ENCODE results near the gene ARHGAP19. TPM values are rescaled to one million over a fixed set of nuclear protein-coding genes. Genes with fewer than 3 reads are reported as not detected.

The ARHGAP19 gene
- total RNA-seq, 1 donor from 2014 or later = 9.8 TPM

- Mint-ChIP-seq H3K27me3 (ENCODE audit: unreplicated experiment) (peaks cover 7% of the 10 kb centered on the region), H3K36me3 (ENCODE audit: unreplicated experiment) (no peaks in the 10 kb centered on the region), H3K4me3 (ENCODE audit: unreplicated experiment) (peak overlapping the region; percentile 8), H3K27ac (ENCODE audit: unreplicated experiment) (no peak overlapping the region), H3K9me3 (ENCODE audit: unreplicated experiment) (peaks cover 10% of the 10 kb centered on the region), H3K4me1 (ENCODE audit: low read depth, unreplicated experiment) (peaks cover 34% of the 10 kb centered on the region)
- DNase-seq = no peak
- no peak for TF ChIP-seq CTCF (IDR thresholded peaks at IDR 0.05; ENCODE audit: partially characterized antibody, unreplicated experiment)
These were observed 44.0 kb upstream of the ARHGAP19 start for GRCh38 chr10:97336446-97336845.

GRCh38 chr10:97336006-97336405 is 43.6 kb upstream of the ARHGAP19 start:
- Mint-ChIP-seq H3K9me3 (ENCODE audit: unreplicated experiment) (peaks cover 10% of the 10 kb centered on the region), H3K4me3 (ENCODE audit: unreplicated experiment) (peak overlapping the region; percentile 42), H3K27me3 (ENCODE audit: unreplicated experiment) (peaks cover 7% of the 10 kb centered on the region), H3K36me3 (ENCODE audit: unreplicated experiment) (no peaks in the 10 kb centered on the region), H3K4me1 (ENCODE audit: low read depth, unreplicated experiment) (peaks cover 34% of the 10 kb centered on the region), H3K27ac (ENCODE audit: unreplicated experiment) (no peak overlapping the region)
- DNase-seq = no peak
- no peak for TF ChIP-seq CTCF (IDR thresholded peaks at IDR 0.05; ENCODE audit: partially characterized antibody, unreplicated experiment)

DNA sequence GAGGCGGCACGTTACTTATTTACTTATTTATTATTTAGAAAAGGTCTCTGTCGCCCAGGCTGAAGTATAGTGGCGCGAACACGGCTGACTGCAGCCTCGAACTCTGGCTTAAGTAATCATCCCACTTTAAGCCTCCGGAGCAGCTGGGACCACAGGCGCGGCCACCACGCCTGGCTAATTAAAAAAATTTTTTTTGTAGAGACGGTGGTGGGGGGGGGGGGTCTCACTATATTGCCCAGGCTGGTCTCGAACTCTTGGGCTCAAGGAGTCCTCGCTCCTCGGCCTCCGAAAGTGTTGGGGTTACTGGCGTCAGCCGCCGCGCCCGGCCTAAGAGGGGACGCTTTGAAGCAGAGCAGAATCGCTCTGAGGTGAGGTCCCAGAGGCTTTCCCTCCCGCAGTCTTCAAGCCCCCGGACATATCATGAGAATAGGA is 42.8 kb upstream of the ARHGAP19 start:
- Mint-ChIP-seq H3K36me3 (ENCODE audit: unreplicated experiment) (peaks cover under 1% of the 10 kb centered on the region), H3K27ac (ENCODE audit: unreplicated experiment) (no peak overlapping the region), H3K27me3 (ENCODE audit: unreplicated experiment) (peaks cover 7% of the 10 kb centered on the region), H3K4me3 (ENCODE audit: unreplicated experiment) (peak overlapping the region; percentile 59), H3K9me3 (ENCODE audit: unreplicated experiment) (peaks cover 10% of the 10 kb centered on the region), H3K4me1 (ENCODE audit: low read depth, unreplicated experiment) (peaks cover 34% of the 10 kb centered on the region)
- DNase-seq = no peak
- no peak for TF ChIP-seq CTCF (IDR thresholded peaks at IDR 0.05; ENCODE audit: partially characterized antibody, unreplicated experiment)

- H3K4me1 Mint-ChIP-seq (ENCODE audit: low read depth, unreplicated experiment) = peaks cover 34% of the 10 kb centered on the region
- peak within 1 kb of the TSS; percentile 96 for H3K4me3 Mint-ChIP-seq (ENCODE audit: unreplicated experiment)
- peaks cover 7% of the 10 kb centered on the region for H3K27me3 Mint-ChIP-seq (ENCODE audit: unreplicated experiment)
- peak within 1 kb of the TSS; percentile 78 for H3K27ac Mint-ChIP-seq (ENCODE audit: unreplicated experiment)
- peak; percentile 87 for DNase-seq
- H3K9me3 Mint-ChIP-seq (ENCODE audit: unreplicated experiment) = peaks cover 10% of the 10 kb centered on the region
- peaks cover 4% of the 10 kb centered on the region for H3K36me3 Mint-ChIP-seq (ENCODE audit: unreplicated experiment)
- no peak for TF ChIP-seq CTCF (IDR thresholded peaks at IDR 0.05; ENCODE audit: partially characterized antibody, unreplicated experiment)
These were observed 42.1 kb upstream of the ARHGAP19 start, which contains the start of gene FRAT2 for GRCh38 chr10:97334370-97335175. Gene FRAT2, minus strand, starts transcription at chr10:97334729. Its CDS starts 157 bp downstream, at chr10:97334572.

Measured in glutamatergic neuron (in vitro differentiated cells).